Muscle layer of colon (tissue), 2 donors: ENCODE data around the gene FGFR4.
A peak's percentile ranks its signal among the peaks of the same experiment; 100 is the strongest.

Experiments
- H3K27ac ChIP-seq: one replicate; pipeline ENCODE4 v1.7.0; 2013; ENCODE audit warnings: low read depth, mild to moderate bottlenecking, low read length, moderate library complexity
- H3K27me3 ChIP-seq, 2 donors: one replicate each; pipeline ENCODE4 v1.7.0; 2013; ENCODE audit warnings: low read length in 2 of 2, mild to moderate bottlenecking in 2 of 2; ENCODE audit not compliant: insufficient read depth in 2 of 2, control insufficient read depth in 1 of 2
- H3K36me3 ChIP-seq: one replicate; pipeline ENCODE4 v1.7.0; 2013; ENCODE audit warnings: mild to moderate bottlenecking, low read length; ENCODE audit not compliant: insufficient read depth
- H3K4me1 ChIP-seq: one replicate; pipeline ENCODE4 v1.7.0; 2013; ENCODE audit warnings: mild to moderate bottlenecking, low read length; ENCODE audit not compliant: insufficient read depth
- H3K4me3 ChIP-seq, 2 donors: one replicate each; pipeline ENCODE4 v1.7.0; 2013; ENCODE audit warnings: low read length in 2 of 2, low read depth in 1 of 2, mild to moderate bottlenecking in 1 of 2, moderate library complexity in 1 of 2
- H3K9ac ChIP-seq: one replicate; pipeline ENCODE4 v1.7.0; 2013; ENCODE audit warnings: low read length
- H3K9me3 ChIP-seq: one replicate; pipeline ENCODE4 v1.7.0; 2013; ENCODE audit warnings: mild to moderate bottlenecking, low read length
- donor health status: abdominal sarcoma.
- donor health status: Adenocarcinoma of cecum.

The FGFR4 gene

GRCh38 chr5:177109810-177110209 lies 23.1 kb downstream of the FGFR4 start:
- no peaks in the 10 kb centered on the region for H3K36me3 ChIP-seq
- no peak overlapping the region for H3K4me3 ChIP-seq
- peaks cover 13% of the 10 kb centered on the region for H3K4me1 ChIP-seq
- no peak overlapping the region for H3K9ac ChIP-seq
- no peaks in the 10 kb centered on the region for H3K27me3 ChIP-seq
- H3K9me3 ChIP-seq = no peaks in the 10 kb centered on the region
- no peak overlapping the region for H3K27ac ChIP-seq

DNA sequence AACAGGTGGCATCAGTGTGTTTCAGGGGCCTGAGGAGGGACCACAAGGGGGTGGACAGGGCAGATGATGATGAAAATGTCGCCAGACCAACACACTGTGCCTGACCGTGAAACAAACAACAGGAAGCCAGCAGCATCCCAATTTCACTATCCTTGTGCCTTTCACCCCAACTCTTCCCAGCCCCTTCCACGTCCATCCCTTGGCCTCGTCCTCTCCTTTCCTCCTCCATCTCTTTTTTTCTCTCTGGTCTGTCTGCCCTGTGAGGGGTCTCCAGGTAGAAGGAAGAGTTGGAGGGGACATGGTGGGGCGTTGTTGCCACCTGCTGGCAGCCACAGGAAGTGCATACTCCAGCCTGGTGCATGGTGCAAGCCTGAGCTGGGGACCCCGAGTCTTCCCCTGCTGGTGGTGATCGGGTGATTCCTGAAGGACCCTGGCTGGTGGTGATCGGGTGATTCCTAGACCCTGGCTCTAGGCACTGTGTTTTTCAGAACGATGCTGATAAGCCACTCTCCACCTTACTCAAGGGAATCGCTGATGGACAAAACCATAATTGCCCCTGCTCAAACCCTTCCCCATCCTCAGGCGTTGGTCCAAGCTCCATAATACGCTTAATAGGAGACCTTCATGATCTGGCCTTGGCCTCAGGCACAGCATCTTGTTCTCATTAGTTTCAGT lies 25.1 kb downstream of the FGFR4 start:
- H3K9ac ChIP-seq = no peak overlapping the region

DNA sequence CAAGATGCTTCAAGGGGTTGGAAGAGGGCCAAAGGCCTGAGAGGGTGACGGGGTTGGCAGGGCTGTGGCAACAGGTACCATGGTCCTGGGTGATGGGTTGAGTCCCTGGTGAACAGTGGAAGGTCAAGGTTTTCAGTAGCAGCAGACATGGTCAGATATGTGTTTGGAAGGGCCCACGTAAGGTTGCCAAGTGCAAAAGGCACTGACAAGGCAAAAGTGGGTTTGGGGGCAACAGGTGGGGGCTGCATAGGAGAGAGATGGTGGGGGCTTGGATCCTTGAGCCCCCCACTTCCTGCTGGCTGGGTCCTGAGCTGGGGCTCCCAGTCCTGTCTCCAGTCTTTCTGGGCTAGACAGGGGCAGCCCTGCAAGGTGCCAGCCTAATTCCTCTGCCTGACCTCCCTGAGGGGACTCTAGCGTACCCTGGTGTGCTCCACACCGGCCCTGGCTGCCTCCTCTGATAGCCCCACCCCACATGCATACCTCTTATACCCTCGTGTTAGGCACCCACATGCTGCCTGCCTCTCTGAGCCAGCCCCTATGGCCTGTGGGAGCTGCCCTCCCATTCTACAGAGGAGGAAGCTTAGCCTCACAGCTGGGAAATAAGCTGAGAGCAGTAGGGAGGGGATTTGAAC lies 26.0 kb downstream of the FGFR4 start:
- H3K9ac ChIP-seq = no peak overlapping the region
- no peaks in the 10 kb centered on the region for H3K9me3 ChIP-seq
- no peaks in the 10 kb centered on the region for H3K27me3 ChIP-seq
- peaks cover 19% of the 10 kb centered on the region for H3K4me1 ChIP-seq
- H3K27ac ChIP-seq = no peak overlapping the region
- no peak overlapping the region for H3K4me3 ChIP-seq
- no peaks in the 10 kb centered on the region for H3K36me3 ChIP-seq

More for the DNA sequence above, 25.1 kb downstream of the FGFR4 start:
- Histone ChIP-seq H3K4me3 (no peak overlapping the region), H3K36me3 (no peaks in the 10 kb centered on the region), H3K27ac (no peak overlapping the region), H3K4me1 (peaks cover 19% of the 10 kb centered on the region), H3K27me3 (no peaks in the 10 kb centered on the region), H3K9me3 (no peaks in the 10 kb centered on the region)

DNA sequence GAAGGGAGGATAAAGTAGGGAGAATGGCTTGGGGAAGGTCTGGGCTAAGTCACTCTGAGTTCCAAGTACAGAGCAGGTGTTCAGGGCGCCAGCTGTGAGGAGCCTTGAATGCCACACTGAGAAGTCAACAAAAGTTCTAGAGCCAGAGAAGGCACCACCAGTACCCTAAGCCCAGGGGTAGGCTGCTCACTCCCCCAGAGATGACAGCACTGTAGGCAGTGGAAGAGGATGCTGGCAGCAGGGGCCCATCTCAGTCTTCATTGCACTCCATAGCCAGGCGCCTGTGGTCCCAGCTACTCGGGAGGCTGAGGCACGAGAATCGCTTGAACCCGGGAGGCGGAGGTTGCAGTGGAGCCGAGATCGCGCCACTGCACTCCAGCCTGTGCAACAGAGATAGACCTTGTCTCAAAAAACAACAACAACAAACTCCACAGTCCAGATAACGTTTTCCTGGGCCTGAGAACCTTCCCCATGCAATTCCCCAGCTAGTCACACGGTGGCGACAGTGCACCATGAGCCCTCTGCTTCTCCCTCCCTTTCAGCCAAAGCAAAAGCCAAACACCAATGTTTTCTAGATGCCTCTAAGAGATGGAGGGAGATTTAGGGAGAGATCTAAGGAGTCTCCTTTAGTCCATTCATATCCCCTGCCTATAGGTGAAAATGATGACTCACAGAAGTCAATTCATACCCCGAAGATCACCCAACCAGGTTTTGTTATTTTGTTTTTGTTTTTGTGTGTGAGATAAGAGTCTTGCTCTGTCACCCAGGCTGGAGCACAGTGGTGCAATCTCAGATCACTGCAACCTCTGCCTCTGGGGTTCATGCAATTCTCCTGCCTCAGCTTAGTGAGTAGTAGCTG lies 27.1 kb downstream of the FGFR4 start:
- H3K4me3 ChIP-seq = no peak overlapping the region
- no peak overlapping the region for H3K9ac ChIP-seq
- H3K27ac ChIP-seq = no peak overlapping the region
- H3K9me3 ChIP-seq = no peaks in the 10 kb centered on the region
- H3K36me3 ChIP-seq = no peaks in the 10 kb centered on the region
- H3K4me1 ChIP-seq = peaks cover 19% of the 10 kb centered on the region
- H3K27me3 ChIP-seq = no peaks in the 10 kb centered on the region

DNA sequence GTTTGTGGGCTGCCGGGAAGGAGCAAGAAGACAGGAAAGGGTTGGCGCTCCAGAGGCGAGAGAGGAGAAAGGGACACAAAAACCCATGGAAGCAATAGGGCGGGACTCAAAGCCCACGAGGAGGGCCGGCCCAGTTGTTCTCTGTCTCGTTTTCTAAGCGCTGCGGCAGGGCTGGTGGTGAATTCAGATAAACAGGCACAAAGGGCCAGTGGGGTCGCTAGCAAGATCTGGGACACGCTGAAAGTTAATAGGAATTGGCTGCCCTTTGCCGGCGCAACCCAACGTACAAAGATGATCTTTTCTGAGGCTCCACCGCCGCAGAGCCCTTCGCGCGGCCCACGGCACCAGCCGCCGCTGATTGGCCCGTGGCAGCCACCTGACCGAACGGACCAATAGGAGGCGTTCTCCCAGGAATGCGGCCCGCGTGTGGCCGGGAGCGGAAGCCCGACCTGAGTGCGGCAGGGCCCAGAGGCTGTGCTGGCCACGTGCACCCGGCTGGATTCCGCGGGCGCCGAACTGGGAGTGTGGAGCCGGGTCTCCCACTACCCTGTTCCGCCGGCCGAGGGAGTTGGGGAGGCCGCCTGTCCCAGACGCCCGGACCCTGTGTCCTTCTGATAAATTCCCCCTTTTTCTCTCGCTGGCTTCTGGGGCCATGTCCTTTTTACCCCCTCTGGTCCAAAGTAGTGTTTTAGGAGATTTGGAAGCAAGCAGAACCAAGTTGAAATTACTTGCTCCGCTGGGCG lies 30.1 kb downstream of the FGFR4 start:
- H3K9me3 ChIP-seq = no peaks in the 10 kb centered on the region
- H3K27me3 ChIP-seq = no peaks in the 10 kb centered on the region
- peak overlapping the region; percentile 60 for H3K27ac ChIP-seq
- H3K4me3 ChIP-seq = peak overlapping the region; percentile 30 to 37
- H3K36me3 ChIP-seq = no peaks in the 10 kb centered on the region
- H3K9ac ChIP-seq = no peak overlapping the region
- H3K4me1 ChIP-seq = peaks cover 16% of the 10 kb centered on the region

DNA sequence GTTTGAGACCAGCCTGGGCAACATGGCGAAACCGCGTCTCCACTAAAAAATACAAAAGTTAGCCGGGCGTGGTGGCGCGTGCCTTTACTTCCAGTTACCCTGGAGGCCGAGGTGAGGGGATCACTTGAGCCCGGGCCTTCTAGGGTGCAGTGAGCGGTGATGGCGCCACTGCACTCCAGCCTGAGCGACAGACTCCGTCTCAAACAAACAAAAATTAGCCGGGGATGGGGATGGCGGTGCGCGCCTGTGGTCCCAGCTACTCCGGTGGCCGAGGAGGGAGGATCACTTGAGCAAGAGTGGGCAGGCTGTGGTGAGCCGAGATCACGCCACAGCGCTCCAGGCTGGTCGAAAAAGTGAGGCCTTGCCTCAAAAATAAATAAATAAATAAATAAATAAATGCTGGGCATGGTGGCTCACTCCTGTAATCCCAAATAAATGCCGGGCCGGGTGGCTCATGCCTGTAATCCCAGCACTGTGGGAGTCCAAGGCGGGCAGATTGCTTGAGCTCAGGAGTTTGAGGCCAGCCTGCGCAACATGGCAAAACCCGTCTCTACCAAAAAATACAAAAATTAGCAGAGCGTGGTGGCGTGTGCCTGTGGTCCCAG lies 30.8 kb downstream of the FGFR4 start:
- Histone ChIP-seq H3K4me3 (peak overlapping the region in 1 of 2 donors; percentile 37), H3K27ac (no peak overlapping the region), H3K27me3 (no peaks in the 10 kb centered on the region), H3K36me3 (no peaks in the 10 kb centered on the region), H3K9ac (no peak overlapping the region), H3K4me1 (peaks cover 13% of the 10 kb centered on the region), H3K9me3 (no peaks in the 10 kb centered on the region)

- Histone ChIP-seq H3K27ac (no peak overlapping the region), H3K27me3 (no peaks in the 10 kb centered on the region), H3K36me3 (no peaks in the 10 kb centered on the region)
These were observed 35.9 kb downstream of the FGFR4 start for GRCh38 chr5:177122566-177122965.

GRCh38 chr5:177123789-177124485 lies 37.2 kb downstream of the FGFR4 start:
- Histone ChIP-seq H3K27me3 (no peaks in the 10 kb centered on the region), H3K9me3 (no peaks in the 10 kb centered on the region), H3K9ac (no peak overlapping the region), H3K36me3 (no peaks in the 10 kb centered on the region), H3K4me3 (no peak overlapping the region), H3K4me1 (no peaks in the 10 kb centered on the region), H3K27ac (no peak overlapping the region)

More at GRCh38 chr5:177122566-177122965, 35.9 kb downstream of the FGFR4 start:
- Histone ChIP-seq H3K4me1 (no peaks in the 10 kb centered on the region), H3K9ac (no peak overlapping the region), H3K9me3 (no peaks in the 10 kb centered on the region), H3K4me3 (no peak overlapping the region)

DNA sequence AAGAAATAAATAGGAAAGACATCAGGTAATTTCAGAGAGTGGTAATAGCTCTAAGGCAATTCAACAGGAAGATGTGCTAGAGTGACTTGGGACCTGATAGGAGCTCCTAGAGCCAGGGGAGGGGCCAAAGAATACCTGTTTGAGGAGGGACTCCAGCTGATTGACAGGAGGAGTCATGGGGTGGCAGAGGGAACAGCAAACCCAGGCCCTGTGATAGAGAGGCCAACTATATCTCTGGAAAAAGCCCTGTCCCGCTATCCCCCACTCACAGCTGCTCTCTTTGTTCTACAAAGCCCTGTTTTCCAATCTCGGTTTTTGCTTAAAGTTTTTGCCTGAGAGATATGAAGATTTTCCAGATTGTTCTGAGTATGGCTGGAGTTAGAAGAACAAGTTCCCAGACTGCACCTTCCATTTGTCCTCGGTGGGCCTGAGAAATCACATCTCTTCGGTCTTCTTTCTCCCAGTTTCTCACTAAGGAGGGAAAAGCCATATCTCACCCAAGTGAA lies 37.8 kb downstream of the FGFR4 start:
- H3K4me3 ChIP-seq = no peak overlapping the region
- H3K27ac ChIP-seq = no peak overlapping the region
- no peaks in the 10 kb centered on the region for H3K9me3 ChIP-seq
- no peak overlapping the region for H3K9ac ChIP-seq
- no peaks in the 10 kb centered on the region for H3K4me1 ChIP-seq
- H3K36me3 ChIP-seq = no peaks in the 10 kb centered on the region
- H3K27me3 ChIP-seq = no peaks in the 10 kb centered on the region

GRCh38 chr5:177126771-177127170 lies 40.1 kb downstream of the FGFR4 start:
- no peaks in the 10 kb centered on the region for H3K4me1 ChIP-seq
- H3K36me3 ChIP-seq = no peaks in the 10 kb centered on the region
- H3K27ac ChIP-seq = no peak overlapping the region
- H3K9ac ChIP-seq = no peak overlapping the region
- H3K27me3 ChIP-seq = no peaks in the 10 kb centered on the region
- no peak overlapping the region for H3K4me3 ChIP-seq
- H3K9me3 ChIP-seq = no peaks in the 10 kb centered on the region
